BLaER1 (cell line): Measurements from ENCODE around the gene CHRNB4.

Source experiments
- H3K27ac ChIP-seq: shearing (Covaris generic); formaldehyde crosslinking; 2 replicates; pipeline ENCODE4 v1.8.1; 2022
- H3K27me3 ChIP-seq: shearing (Covaris generic); formaldehyde crosslinking; 2 replicates; pipeline ENCODE4 v1.8.1; 2022
- H3K36me3 ChIP-seq: shearing (Covaris generic); formaldehyde crosslinking; 2 replicates; pipeline ENCODE4 v1.8.1; 2022
- H3K4me1 ChIP-seq: shearing (Covaris generic); formaldehyde crosslinking; 2 replicates; pipeline ENCODE4 v1.8.1; 2022
- H3K4me2 ChIP-seq: shearing (Covaris generic); formaldehyde crosslinking; 2 replicates; pipeline ENCODE4 v1.8.1; 2022
- H3K4me3 ChIP-seq: shearing (Covaris generic); formaldehyde crosslinking; 2 replicates; pipeline ENCODE4 v1.8.1; 2022
- H3K9ac ChIP-seq: shearing (Covaris generic); formaldehyde crosslinking; 2 replicates; pipeline ENCODE4 v1.8.1; 2022
- H3K9me3 ChIP-seq: shearing (Covaris generic); formaldehyde crosslinking; 2 replicates; pipeline ENCODE4 v1.8.1; 2022
- H4K20me1 ChIP-seq: shearing (Covaris generic); formaldehyde crosslinking; 2 replicates; pipeline ENCODE4 v1.8.1; 2022
- Cebpa-rat ChIP-seq: shearing (Covaris generic); IDR thresholded peaks from 2 replicates; pipeline ENCODE4 v1.8.1; 2022

Gene CHRNB4

GRCh38 chr15:78680431-78681075 lies 39.5 kb upstream of the CHRNB4 start:
- H3K36me3 ChIP-seq: no peaks in the 10 kb centered on the region
- no peak overlapping the region for H3K27ac ChIP-seq
- no peaks in the 10 kb centered on the region for H4K20me1 ChIP-seq
- no peak for TF ChIP-seq Cebpa-rat
- no peak overlapping the region for H3K4me3 ChIP-seq
- no peak overlapping the region for H3K9ac ChIP-seq
- H3K4me2 ChIP-seq: peak overlapping the region; percentile 45
- no peaks in the 10 kb centered on the region for H3K9me3 ChIP-seq
- H3K4me1 ChIP-seq: peaks cover 64% of the 10 kb centered on the region
- no peaks in the 10 kb centered on the region for H3K27me3 ChIP-seq

- Histone ChIP-seq H3K27me3 (no peaks in the 10 kb centered on the region), H3K36me3 (no peaks in the 10 kb centered on the region), H3K4me1 (peaks cover 51% of the 10 kb centered on the region), H3K4me3 (no peak overlapping the region), H3K9ac (no peak overlapping the region), H3K27ac (no peak overlapping the region), H3K9me3 (0 out of 2 replicates have a peak, but pooled peaks cover under 1% of the 10 kb centered on the region), H4K20me1 (no peaks in the 10 kb centered on the region), H3K4me2 (no peak overlapping the region)
- TF ChIP-seq Cebpa-rat: no peak
Measured at GRCh38 chr15:78679089-78679511, 38.1 kb upstream of the CHRNB4 start.

GRCh38 chr15:78676424-78677110 lies 35.6 kb upstream of the CHRNB4 start:
- Histone ChIP-seq H3K27ac (no peak overlapping the region), H3K27me3 (no peaks in the 10 kb centered on the region), H3K4me1 (peaks cover 60% of the 10 kb centered on the region), H3K36me3 (no peaks in the 10 kb centered on the region), H4K20me1 (no peaks in the 10 kb centered on the region), H3K4me3 (no peak overlapping the region), H3K9me3 (peaks cover 8% of the 10 kb centered on the region), H3K4me2 (peak overlapping the region; percentile 10; the same call in 1 of the 2 replicates), H3K9ac (no peak overlapping the region)
- TF ChIP-seq Cebpa-rat: no peak

GRCh38 chr15:78675617-78676360 lies 34.8 kb upstream of the CHRNB4 start:
- Histone ChIP-seq H3K27me3 (no peaks in the 10 kb centered on the region), H3K27ac (0 out of 2 replicates have a peak overlapping the region, but pooled peaks have one; percentile 3), H3K9ac (no peak overlapping the region), H3K4me1 (peaks cover 60% of the 10 kb centered on the region), H4K20me1 (no peaks in the 10 kb centered on the region), H3K9me3 (peaks cover 8% of the 10 kb centered on the region), H3K4me2 (peak overlapping the region; percentile 10; the same call in 1 of the 2 replicates), H3K4me3 (no peak overlapping the region), H3K36me3 (no peaks in the 10 kb centered on the region)
- no peak for TF ChIP-seq Cebpa-rat

GRCh38 chr15:78675206-78675605 lies 34.2 kb upstream of the CHRNB4 start:
- no peaks in the 10 kb centered on the region for H3K27me3 ChIP-seq
- no peak overlapping the region for H3K4me2 ChIP-seq
- H3K27ac ChIP-seq: 0 out of 2 replicates have a peak overlapping the region, but pooled peaks have one; percentile 3
- no peak for TF ChIP-seq Cebpa-rat
- peaks cover 8% of the 10 kb centered on the region for H3K9me3 ChIP-seq
- H3K36me3 ChIP-seq: no peaks in the 10 kb centered on the region
- H3K4me1 ChIP-seq: peaks cover 61% of the 10 kb centered on the region
- no peaks in the 10 kb centered on the region for H4K20me1 ChIP-seq
- no peak overlapping the region for H3K9ac ChIP-seq
- H3K4me3 ChIP-seq: no peak overlapping the region

- Histone ChIP-seq H3K9ac (no peak overlapping the region), H3K4me2 (no peak overlapping the region), H4K20me1 (no peaks in the 10 kb centered on the region), H3K27me3 (no peaks in the 10 kb centered on the region), H3K4me1 (peaks cover 73% of the 10 kb centered on the region), H3K4me3 (no peak overlapping the region), H3K36me3 (no peaks in the 10 kb centered on the region), H3K27ac (peak overlapping the region; percentile 73; the same call in 1 of the 2 replicates), H3K9me3 (peaks cover 8% of the 10 kb centered on the region)
- no peak for TF ChIP-seq Cebpa-rat
Measured at GRCh38 chr15:78673917-78674444, 33.0 kb upstream of the CHRNB4 start.

- Histone ChIP-seq H3K9ac (no peak overlapping the region), H3K4me3 (no peak overlapping the region), H3K9me3 (peaks cover 8% of the 10 kb centered on the region), H4K20me1 (no peaks in the 10 kb centered on the region), H3K4me1 (peaks cover 76% of the 10 kb centered on the region), H3K27ac (peak overlapping the region; percentile 73), H3K4me2 (peak overlapping the region; percentile 60), H3K27me3 (no peaks in the 10 kb centered on the region), H3K36me3 (no peaks in the 10 kb centered on the region)
- TF ChIP-seq Cebpa-rat: no peak
Measured at GRCh38 chr15:78673476-78673875, 32.5 kb upstream of the CHRNB4 start.

GRCh38 chr15:78672285-78673014 lies 31.4 kb upstream of the CHRNB4 start:
- peak overlapping the region; percentile 4 for H3K9ac ChIP-seq
- no peaks in the 10 kb centered on the region for H3K27me3 ChIP-seq
- peak overlapping the region; percentile 73 for H3K27ac ChIP-seq
- H4K20me1 ChIP-seq: no peaks in the 10 kb centered on the region
- peaks cover 76% of the 10 kb centered on the region for H3K4me1 ChIP-seq
- peaks cover 8% of the 10 kb centered on the region for H3K9me3 ChIP-seq
- no peaks in the 10 kb centered on the region for H3K36me3 ChIP-seq
- H3K4me2 ChIP-seq: peak overlapping the region; percentile 60
- TF ChIP-seq Cebpa-rat: no peak
- no peak overlapping the region for H3K4me3 ChIP-seq

GRCh38 chr15:78671626-78672211 lies 30.7 kb upstream of the CHRNB4 start:
- H3K4me1 ChIP-seq: peaks cover 77% of the 10 kb centered on the region
- no peaks in the 10 kb centered on the region for H3K27me3 ChIP-seq
- H3K27ac ChIP-seq: peak overlapping the region; percentile 73
- H3K4me3 ChIP-seq: no peak overlapping the region
- peak overlapping the region; percentile 4; the same call in 1 of the 2 replicates for H3K9ac ChIP-seq
- H3K9me3 ChIP-seq: peaks cover 8% of the 10 kb centered on the region
- TF ChIP-seq Cebpa-rat: no peak
- H3K36me3 ChIP-seq: no peaks in the 10 kb centered on the region
- H4K20me1 ChIP-seq: no peaks in the 10 kb centered on the region
- peak overlapping the region; percentile 60 for H3K4me2 ChIP-seq
